ACHN (cell line): ENCODE measurements around the gene TRUB2.
A peak's percentile ranks its signal among the peaks of the same experiment; 100 is the strongest.
"Not testable (repeated sequence)": the region's sequence is repeated elsewhere in the genome, so short reads cannot be mapped to it uniquely, and the experiment has no call there.

ENCODE experiments used
- DNase-seq: peaks from one replicate; pipeline ENCODE4 v3.0.0-alpha.2; 2015
- in situ Hi-C: cut with HindIII; loops from 2 replicates; pipeline ENCODE4 v1.10.0; 2017; ENCODE audit warnings: low sequenced_read_pairs, low pct_ligation_motif_present, low pct_unique_long_range_greater_than_20kb

The TRUB2 gene

DNA sequence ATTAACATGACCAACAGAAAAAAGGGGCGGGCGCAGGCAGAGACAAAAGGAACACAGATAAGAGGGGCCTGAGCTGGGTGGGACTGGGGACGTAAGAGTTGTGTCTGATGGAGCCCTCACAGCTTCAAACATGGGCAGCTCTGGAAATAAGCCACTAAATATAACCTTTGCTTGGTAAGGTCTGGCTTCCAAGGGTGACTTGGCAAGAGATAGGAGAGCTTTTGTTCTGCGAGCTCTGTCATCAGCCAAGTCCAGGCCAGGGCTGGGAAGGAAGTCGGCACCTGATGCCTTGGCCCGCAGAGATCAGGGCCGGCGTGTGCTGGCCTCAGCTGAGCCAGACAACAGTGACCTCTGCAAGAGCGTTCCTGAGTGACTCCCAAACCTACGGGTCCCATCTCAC, 11.8 kb downstream of the TRUB2 start:
- no peak for DNase-seq
- in situ Hi-C loops = no loop called here

DNA sequence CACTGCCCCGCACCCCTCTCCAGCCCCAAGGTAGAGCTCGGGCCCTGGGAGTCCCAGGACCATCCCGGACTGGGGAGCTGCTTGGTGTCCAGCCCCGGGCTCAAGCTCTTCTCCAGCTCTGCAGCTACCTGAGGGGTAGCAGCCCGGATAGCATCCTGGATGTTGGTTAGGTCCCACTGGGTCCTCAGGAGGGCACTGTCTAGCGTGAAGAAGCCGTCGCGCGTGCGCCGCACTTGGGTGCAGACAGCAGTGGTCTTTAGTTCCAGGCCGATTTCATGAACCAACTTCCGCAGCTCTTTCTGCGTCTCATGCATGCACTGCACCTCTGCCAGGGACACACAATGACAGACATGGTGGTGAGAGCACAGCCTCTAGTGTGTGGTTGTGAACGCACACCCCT, 12.7 kb downstream of the TRUB2 start:
- in situ Hi-C loops = no loop called here

DNA sequence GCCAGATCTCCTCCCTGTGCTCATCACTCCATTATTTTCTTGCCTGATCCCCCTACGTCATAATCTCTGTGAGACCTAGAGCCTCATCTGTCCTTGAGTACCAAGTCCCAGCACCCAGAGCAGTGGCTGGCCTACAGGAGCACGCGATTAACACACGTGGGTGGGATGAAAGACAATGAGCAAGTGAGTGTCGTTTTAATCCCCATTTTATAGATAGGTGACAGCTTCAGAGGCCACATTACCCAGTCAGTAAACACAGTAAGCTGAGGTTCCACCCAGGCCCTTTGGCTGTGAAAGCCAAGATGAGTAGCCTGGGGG, 17.3 kb downstream of the TRUB2 start:
- no peak for DNase-seq
- in situ Hi-C loops = no loop called here

More for the DNA sequence above, 12.7 kb downstream of the TRUB2 start:
- no peak for DNase-seq

DNA sequence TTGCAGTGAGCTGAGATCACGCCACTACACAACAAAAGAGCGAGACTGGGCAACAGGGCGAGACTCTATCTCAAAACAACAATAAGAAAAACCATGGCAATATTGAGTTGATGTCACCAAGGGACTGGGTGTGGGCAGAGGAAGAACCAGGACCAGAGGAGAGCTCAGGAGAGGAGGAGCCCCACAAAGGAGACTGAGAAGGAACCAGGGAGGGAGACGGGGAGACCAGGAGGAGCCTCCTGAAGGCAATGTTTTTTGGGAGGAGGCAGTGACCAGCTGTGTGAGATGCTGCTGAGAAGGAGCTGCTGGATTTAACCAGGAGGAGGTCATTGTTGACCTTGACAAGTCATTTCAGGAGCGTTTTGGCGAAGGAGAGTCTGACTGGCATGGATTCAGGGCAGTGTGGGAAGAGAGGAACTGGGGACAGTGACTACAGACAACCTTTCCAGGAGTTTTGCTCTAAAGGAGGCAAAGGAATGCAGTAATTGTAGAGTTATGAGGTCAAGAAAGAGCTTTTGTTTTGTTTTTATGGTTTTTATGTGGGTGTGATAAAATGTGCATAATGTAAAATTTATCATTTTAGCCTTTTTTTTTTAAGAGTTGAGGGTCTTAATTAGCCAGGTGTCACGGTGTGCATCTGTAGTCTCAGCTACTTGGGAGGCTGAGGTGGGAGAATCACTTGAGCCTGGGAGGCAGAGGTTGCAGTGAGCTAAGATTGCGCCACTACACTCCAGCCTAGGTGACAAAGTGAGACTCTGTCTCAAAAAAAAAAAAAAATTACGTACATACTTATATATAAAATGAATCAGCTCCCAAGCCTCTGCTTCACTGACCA, 17.9 kb downstream of the TRUB2 start:
- in situ Hi-C loops = no loop called here
- no peak for DNase-seq

GRCh38 chr9:128298535-128299482, 23.4 kb downstream of the TRUB2 start:
- DNase-seq = no peak

GRCh38 chr9:128297221-128297773, 24.9 kb downstream of the TRUB2 start:
- in situ Hi-C loops = no loop called here
- no peak for DNase-seq

More at GRCh38 chr9:128298535-128299482, 23.4 kb downstream of the TRUB2 start:
- in situ Hi-C loops = no loop called here

- in situ Hi-C loops = no loop called here
- DNase-seq = no peak
Measured at GRCh38 chr9:128296340-128297220, 25.7 kb downstream of the TRUB2 start.

- no peak for DNase-seq
- in situ Hi-C loops = no loop called here
Measured at GRCh38 chr9:128294142-128294541, 28.1 kb downstream of the TRUB2 start.

DNA sequence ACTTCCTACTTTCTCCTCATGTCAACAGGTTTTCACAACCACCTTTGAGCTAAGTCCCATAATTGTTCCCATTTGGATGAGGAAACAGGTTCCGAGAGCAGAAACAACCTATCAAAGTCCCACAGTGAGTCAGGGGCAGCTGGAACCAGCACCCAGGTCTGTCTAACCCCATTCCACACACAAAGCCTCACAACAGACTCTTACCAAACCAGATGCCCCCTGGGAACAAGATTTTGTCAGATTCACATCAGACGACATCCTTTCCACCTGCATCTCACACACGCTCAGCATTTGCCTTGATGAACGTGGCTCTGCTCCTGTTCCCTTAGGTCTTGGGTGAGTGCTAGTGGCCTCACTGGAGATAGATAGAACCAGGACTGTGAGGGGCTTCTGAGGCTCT, 29.2 kb downstream of the TRUB2 start:
- no peak for DNase-seq
- in situ Hi-C loops = no loop called here

DNA sequence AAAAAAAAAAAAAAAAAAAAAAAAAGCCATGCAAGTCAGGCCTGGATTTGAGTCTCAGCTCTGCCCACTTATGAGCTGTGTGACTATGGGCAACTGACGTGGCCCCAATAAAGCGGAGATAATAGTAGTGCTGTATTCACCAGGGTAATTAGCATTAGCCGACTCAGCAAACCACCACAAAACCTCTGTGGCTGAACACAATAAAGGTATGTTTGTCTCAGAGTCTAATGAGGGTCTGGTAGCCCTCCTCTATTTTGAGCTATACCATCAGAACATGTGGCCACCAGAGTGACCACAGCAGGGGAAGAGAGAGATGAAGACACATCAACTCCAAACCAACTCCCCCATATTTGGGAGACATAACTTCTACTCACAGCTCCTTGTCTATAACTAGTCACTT, 30.2 kb downstream of the TRUB2 start:
- in situ Hi-C loops = no loop called here
- no peak for DNase-seq

GRCh38 chr9:128288273-128289004, 33.8 kb downstream of the TRUB2 start:
- in situ Hi-C loops = no loop called here
- no peak for DNase-seq

DNA sequence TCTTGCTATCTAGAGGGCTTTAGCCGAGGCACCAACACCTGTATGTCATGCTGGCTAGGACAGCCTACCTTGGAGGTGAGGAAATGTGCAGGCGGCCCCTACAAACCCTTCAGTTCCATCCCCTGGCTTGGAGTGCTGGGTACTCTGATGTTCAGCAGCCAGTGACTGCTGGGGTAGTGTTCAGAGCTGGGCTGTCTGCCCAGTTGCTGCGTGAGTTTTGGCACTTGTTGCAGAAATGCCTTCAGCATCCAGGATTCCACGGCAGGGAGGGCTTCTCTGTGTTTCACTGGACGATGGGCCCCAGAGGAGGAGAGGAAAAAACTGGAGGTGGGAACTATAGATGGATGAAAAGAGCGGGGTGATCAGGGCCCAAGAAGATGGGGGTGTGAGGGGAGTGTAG, 35.8 kb downstream of the TRUB2 start:
- in situ Hi-C loops = no loop called here
- DNase-seq = no peak

- in situ Hi-C loops = no loop called here
Measured at GRCh38 chr9:128285033-128285784, 37.0 kb downstream of the TRUB2 start.

GRCh38 chr9:128282500-128282899, 39.7 kb downstream of the TRUB2 start:
- no peak for DNase-seq
- in situ Hi-C loops = no loop called here

More at GRCh38 chr9:128285033-128285784, 37.0 kb downstream of the TRUB2 start:
- no peak for DNase-seq

DNA sequence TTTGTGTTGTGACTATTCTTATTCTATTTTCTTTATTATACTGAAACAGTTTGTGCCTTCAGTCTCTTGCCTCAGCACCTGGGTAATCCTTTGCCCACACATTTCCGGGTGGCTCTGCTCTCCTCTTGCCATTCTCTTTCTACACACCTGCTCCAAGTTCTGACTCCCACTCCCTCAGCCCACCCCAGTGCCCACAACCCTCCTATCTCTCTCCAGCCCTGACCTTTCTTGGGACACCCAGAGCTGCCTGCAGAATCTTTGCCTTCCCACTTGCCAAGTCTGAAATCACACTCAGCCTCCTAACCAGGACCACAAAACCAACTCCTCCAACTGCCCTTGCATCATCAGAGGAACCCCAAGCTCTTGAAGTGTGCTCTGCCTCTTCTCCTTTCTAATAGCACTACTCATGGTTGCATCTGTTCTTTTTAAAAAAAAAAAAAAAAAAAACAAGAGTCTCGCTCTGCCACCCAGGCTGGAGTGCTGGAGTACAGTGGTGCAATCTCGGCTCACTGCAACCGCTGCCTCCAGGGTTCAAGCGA, 42.1 kb downstream of the TRUB2 start:
- in situ Hi-C loops = no loop called here
- no peak for DNase-seq

GRCh38 chr9:128279088-128280073, 42.9 kb downstream of the TRUB2 start:
- DNase-seq = peak; percentile 32
- in situ Hi-C loops = not testable (repeated sequence)
